Measurements from ENCODE around the gene MTAP.

DNA sequence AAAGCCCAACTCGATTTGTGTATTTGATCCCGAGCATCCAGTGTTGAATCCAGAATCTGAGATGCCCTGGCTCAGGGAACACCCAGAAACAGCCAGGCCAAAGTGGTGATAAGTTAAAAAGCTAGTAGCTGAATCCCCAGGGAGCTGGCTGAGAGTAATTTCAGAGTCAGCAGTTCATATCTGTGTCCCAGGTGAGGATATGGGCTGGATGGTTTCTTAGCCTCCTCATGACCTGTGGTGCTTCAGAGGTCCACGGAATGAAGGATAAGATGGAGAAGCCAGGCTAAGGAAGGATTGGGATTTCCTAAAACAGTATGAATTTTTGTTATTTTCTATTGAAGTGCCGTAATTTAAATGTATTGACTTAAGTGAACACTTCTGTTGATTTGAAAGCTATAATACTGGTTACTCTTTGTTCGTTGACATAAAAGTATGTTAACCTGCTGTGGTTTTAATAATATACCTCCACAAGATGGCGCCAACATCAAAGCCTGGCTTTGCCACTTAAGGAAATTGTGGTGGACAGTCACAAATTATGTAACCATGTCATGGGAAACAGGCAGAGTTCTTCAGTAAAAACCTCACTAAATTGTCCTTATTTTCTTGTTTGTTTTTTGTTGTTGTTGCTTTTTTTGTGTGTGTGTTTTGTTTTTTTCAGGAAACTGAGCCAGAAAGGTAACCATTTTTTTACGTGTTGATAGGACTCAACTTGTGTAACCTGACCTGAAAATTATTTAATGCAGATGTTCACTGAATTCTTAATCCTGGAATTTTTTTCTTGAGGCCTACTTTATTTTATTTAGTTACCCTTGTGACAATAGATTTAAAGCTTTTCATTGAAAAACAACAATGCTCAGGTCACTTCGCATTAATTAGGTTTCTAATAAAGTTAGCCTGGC, 11.4 kb downstream of the MTAP start:
- TF ChIP-seq EZH2 (IDR thresholded peaks at IDR 0.05; ENCODE audit: insufficient read depth, poor library complexity, severe bottlenecking) = no peak
- TF ChIP-seq EZH2phosphoT487 (IDR thresholded peaks at IDR 0.05; ENCODE audit: insufficient read depth, low read depth) = no peak
